HEK293T (cell line): Measurements from ENCODE around the gene MREG.

Source experiments
- ARNT ChIP-seq: fragments of 450-650 bp; IDR thresholded peaks from 2 replicates; pipeline ENCODE4 v1.6.1; 2017; ENCODE audit warnings: mild to moderate bottlenecking
- CTBP1 ChIP-seq: fragments of 450-650 bp; IDR thresholded peaks from 2 replicates; pipeline ENCODE4 v1.6.1; 2016; ENCODE audit warnings: borderline replicate concordance
- FOXA1 ChIP-seq: fragments of 450-650 bp; IDR thresholded peaks from 2 replicates; pipeline ENCODE4 v1.6.1; 2016; ENCODE audit warnings: mild to moderate bottlenecking
- FOXK2 ChIP-seq: fragments of 450-650 bp; IDR thresholded peaks from 2 replicates; pipeline ENCODE4 v1.6.1; 2016; ENCODE audit warnings: mild to moderate bottlenecking
- FOXM1 ChIP-seq: fragments of 450-650 bp; IDR thresholded peaks from 2 replicates; pipeline ENCODE4 v1.6.1; 2017; ENCODE audit warnings: mild to moderate bottlenecking, borderline replicate concordance
- HDGF ChIP-seq: fragments of 450-650 bp; IDR thresholded peaks from 2 replicates; pipeline ENCODE4 v1.6.1; 2017; ENCODE audit warnings: antibody characterized with exemption, borderline replicate concordance
- NFRKB ChIP-seq: fragments of 450-650 bp; IDR thresholded peaks from 2 replicates; pipeline ENCODE4 v1.6.1; 2016; ENCODE audit warnings: mild to moderate bottlenecking, moderate library complexity
- SP1 ChIP-seq: fragments of 450-650 bp; IDR thresholded peaks from 2 replicates; pipeline ENCODE4 v1.6.1; 2017
- ZNF384 ChIP-seq: fragments of 450-650 bp; IDR thresholded peaks from 2 replicates; pipeline ENCODE4 v1.6.1; 2016

GRCh38 chr2:215910180-215910579, 103.2 kb downstream of the MREG start:
- no peak for TF ChIP-seq FOXA1
- TF ChIP-seq NFRKB, result no peak
- TF ChIP-seq FOXK2, result no peak
- TF ChIP-seq CTBP1, result no peak
- TF ChIP-seq ZNF384, result no peak
- TF ChIP-seq FOXM1, result no peak
- no peak for TF ChIP-seq HDGF
- no peak for TF ChIP-seq ARNT
- no peak for TF ChIP-seq SP1
